GM21381 (cell line): ENCODE data around the gene XXYLT1.

Experiments used
- ATAC-seq: cut with Tn5 transposase; IDR thresholded peaks from one replicate; pipeline ENCODE4 v1.9.1; 2021; ENCODE audit warnings: mild to moderate bottlenecking, moderate library complexity; ENCODE audit not compliant: unreplicated experiment

The XXYLT1 gene

GRCh38 chr3:195172039-195172684 lies 98.8 kb downstream of the XXYLT1 start:
- ATAC-seq = no peak

DNA sequence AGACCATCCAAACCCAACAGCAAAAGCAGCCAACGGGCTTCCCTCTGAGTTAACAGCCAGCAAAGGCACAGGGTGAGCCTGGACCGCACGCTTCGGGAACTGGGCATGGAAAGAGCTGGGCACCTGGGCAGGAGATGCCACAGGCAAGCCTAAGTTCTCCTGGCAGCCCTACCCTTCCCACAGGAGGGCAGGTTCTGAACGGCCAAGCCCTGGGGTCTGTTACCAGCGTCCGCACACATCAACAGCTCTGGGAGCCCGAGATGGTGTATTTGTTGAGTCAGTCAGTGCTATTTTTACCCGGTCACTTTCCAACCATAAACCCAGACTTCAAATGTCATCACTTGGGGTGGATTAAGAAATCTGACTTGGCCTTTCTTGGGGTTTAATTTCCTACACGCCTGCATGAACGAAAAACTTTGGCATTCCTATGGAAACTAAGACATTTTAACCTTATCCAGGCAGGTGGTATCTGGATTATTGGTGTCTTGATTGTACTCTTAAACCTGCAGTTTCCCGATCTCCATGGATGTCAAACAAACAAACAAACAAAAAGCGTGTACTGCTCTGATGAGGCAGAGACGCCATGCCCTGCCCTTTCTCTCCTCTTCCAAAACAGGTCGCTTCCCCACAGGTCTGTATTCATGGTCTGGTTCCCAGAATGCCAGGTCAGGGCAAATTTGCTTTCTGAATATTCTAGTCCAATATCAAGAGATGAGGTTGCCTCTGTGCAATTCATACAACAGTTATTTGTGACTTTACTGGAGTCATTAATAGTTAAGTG lies 99.7 kb downstream of the XXYLT1 start:
- no peak for ATAC-seq

DNA sequence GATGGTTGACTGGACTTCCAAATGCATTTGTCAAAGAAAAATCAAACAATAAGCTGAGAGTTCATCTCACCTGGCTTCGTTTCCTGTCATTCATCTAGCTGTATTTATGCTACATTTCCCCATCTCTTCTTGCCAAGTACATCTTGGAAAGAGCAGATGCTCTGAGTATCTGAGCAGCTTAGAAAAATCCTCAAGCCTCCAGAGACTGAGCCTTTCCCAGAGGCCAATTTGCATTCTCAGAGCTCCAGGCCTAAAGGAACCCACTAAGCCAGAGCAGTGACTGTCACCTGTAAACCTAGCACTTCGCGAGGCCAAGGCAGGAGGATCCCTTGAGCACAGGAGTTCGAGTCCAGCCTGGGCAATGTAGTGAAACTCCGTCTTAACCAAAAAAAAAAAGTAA lies 100.5 kb downstream of the XXYLT1 start:
- ATAC-seq = no peak

- ATAC-seq = no peak
Observed at GRCh38 chr3:195169011-195169649, 101.8 kb downstream of the XXYLT1 start.

DNA sequence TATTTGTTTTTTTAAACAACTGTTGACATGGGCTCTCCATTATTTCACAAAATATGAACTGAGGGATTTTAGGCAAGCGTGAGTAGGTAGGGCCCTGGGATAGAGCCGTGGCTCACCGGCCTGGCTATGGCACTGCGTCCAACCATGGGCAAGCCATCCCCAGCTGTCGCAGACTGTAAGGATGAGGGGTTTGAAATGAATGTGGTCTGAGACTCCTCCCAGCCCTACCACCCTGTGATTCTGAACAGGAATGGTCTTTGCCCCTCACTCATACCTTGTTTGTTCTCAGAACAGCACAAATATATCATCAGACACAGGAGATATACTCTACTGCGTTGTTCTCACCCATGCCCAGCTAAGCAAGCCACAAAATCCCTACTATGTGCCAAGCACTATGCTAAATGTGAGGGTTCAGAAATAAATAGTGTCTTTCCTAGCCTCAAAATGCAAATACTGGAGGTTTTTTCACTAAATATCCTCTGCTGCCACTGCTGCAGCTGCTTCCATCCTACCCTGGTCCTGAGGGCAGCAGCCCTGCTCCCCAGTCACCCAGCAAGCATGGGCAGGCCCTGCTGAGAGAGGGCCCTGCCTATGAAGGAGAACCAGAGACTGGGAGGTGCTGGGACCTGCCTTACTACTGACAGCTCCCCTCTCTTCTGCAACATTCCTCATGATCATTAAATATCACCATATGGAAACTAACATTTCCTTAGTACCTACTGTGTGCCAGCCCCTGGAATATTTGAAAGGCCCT lies 102.8 kb downstream of the XXYLT1 start:
- ATAC-seq = no peak

GRCh38 chr3:195165790-195166189 lies 105.2 kb downstream of the XXYLT1 start:
- no peak for ATAC-seq

DNA sequence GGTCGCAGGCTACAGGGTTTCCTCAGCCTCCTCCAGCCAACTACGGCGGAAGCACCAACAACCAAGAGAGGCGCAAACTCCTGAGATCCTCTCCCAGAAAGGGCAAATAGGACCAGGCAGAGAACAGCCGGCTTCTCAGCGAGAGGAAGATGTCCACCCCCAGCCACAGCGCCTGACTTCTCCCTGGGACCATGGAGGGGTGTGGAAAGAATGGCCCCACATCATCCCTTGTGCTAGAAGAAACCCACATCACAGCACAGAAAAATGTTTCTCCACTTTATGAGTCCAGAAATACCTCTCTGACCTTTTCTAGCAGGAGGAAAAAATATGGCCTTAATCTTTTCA lies 105.7 kb downstream of the XXYLT1 start:
- no peak for ATAC-seq

DNA sequence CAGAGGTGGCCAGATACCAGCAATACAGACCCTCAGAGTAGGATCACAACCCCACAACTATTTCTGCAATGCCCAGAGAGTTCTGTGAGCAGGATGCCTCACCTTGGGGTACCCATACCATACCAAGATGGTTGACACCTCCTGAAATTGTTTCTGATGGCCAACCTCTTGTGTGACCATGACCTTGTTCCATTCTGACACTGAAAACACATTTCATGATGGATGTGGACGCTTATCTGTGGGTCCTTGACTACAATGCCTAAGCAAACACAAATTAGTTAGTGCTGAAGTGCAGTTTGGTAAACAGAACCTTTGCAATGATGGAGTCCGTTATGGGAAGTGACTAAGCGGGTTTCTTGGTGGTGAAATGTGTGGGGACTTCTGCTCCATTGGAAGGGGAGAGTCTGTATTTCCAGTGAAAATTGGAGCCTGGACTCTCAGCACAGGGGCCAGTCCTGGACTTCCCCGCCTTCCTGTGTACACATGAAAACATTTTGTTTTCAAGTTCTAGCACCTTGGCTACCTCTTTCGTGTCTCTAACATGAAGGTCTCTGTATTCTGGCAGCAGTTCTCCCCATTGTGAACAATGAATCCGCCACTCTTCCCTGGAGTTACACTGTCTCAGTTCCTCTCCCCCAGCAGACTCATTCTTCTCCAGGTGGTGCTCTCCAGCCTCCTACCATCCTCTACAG lies 106.2 kb downstream of the XXYLT1 start:
- ATAC-seq = no peak

DNA sequence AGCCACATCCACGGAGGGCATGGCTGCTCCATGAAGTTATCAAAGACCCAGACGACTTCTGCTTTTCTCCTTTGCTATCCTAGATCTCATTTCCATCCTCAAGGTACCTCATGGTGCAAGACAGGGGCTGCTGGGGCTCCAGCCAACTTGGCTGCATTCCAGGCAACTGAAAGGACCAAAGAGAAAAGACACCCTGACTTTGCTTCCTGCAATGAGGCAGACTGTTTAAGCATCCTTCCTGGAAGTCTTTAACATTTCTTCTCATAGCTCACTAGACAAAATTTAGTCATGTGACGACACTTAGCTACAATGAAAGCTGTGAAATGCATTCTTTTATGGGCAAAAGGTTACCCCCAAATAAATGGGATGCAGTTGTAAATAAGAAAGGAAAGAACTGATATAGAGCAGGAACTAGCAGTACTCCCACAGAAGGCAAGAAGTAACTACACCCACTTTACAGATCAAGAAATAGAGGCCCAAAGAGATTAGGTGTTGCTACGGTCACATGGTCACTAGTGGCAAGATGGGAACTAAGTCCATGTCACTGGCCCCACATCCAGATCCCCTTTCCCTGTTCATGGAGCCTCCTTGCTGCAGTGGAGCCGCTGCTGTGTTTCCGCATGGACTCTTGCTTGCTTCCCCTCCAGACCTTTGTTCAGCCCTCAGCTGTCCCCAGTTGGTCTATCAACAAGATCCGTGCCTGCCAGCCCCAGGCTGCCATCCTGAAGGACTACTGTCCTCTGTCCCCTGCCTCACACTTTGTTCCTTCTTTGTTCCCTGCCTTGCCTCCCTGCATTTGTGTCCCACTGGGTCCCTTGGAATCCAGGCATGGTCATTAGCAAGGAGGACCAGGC lies 107.0 kb downstream of the XXYLT1 start:
- no peak for ATAC-seq

DNA sequence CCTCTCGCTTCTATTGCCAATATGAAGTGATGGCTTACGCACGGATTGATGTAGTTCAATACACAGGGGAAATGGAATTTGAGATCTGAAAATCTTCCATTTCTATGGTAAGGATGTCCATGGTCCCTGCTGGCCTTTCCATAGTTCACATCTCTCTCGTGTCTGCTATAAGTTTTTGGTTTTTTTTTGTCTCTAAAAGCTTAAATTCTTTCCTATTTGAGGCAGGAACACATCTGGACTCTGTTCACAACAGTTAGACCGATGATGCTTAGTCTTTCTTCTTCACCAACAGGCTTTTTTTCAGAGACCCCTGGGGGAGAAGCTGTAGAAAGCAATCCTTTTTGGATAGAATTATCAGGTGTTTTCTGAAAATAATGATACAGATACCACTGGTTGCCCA lies 108.1 kb downstream of the XXYLT1 start:
- ATAC-seq = no peak

GRCh38 chr3:195162033-195162669 lies 108.8 kb downstream of the XXYLT1 start:
- peak; percentile 70 for ATAC-seq

GRCh38 chr3:195160908-195161434 lies 110.0 kb downstream of the XXYLT1 start:
- no peak for ATAC-seq

DNA sequence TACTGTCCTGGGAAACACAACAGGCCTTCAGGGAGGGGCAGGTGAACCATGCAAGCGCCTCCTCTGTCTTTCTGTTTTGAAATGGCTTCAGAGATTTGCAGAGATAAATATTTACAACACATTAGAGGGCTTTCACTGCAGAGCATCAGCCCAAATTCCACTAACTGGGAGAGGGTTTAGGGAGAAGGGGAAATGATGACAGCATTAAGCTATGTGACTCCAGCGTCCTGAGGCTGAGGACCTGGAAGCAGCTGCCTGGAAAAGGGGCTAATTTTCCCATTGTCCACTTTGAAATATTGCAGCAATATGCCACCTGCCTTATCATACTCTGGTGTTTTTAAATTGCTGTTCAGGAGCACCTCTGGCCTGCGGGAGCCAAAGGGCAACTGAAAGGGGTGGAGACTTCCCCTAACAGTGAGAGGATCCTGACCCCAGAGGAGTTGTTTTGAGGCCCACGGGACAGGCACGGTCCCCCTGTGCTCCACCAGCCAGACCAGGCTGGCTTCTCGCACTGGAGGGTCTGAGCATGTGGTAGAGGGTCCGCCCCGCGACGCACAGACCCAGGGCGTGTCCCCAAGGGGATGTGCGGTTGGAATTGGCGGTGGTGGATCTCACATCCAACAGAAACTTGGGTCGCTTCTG lies 110.6 kb downstream of the XXYLT1 start:
- ATAC-seq = no peak

- ATAC-seq = no peak
Observed at GRCh38 chr3:195159814-195160165, 111.2 kb downstream of the XXYLT1 start.

DNA sequence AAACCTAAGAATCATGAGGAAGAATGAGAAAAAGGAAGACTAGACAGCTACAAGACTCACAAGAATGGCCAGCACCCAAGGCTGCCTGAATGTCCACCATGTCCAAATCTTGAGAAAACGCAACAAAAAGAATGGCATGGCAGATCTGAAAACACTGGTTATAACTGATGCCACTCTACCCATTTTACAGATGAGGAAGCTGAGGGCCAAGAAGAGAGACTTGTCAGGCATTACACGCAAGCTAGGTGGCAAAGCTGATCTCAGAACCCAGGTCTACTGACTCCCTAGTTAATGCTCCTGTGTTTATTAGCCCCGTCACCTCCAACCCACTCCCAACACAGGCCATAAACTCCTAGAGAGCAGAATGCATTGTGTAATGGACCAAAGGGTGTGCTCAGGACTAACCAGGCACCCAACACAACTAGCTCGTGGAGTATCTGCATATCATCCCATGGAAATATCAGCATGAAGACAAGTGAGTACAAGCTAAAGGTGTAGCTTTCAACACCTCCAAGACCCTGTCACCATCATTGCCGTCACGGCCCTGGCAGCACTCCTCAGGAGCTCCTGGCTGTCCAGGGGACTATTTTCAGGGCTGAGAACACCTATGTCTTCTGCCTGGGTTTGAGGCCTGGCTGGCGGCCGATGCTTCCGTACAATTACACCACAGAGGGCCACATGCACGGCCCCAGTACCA lies 111.7 kb downstream of the XXYLT1 start:
- ATAC-seq = no peak

DNA sequence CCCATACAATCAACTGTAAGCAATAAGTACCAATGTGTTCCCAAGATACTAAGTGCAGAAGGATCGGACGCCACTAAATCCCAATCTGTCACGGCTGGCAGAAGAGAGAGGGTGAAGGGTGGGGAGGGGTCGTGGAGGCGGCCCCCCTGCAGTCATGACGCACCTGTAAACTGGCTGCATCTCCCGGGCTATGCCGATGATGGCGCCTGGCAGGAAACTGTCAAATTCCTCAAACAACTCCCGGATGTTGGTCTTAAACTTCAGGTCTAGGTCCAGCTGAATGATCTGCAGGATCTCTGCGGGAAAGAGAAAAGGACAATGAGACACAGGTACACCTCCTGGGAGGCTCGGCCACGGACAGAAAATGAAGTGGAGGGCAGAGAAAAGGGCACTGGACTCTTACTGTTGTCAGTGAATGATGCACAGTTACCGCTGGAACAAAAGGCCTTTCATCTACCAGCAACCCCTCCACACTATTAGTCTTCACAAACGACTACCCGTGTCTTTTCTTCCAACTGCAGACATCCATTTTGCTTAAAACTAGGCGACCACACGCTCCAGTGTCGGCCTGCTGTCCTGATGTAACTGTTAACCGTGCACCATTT lies 114.6 kb downstream of the XXYLT1 start:
- ATAC-seq = no peak

DNA sequence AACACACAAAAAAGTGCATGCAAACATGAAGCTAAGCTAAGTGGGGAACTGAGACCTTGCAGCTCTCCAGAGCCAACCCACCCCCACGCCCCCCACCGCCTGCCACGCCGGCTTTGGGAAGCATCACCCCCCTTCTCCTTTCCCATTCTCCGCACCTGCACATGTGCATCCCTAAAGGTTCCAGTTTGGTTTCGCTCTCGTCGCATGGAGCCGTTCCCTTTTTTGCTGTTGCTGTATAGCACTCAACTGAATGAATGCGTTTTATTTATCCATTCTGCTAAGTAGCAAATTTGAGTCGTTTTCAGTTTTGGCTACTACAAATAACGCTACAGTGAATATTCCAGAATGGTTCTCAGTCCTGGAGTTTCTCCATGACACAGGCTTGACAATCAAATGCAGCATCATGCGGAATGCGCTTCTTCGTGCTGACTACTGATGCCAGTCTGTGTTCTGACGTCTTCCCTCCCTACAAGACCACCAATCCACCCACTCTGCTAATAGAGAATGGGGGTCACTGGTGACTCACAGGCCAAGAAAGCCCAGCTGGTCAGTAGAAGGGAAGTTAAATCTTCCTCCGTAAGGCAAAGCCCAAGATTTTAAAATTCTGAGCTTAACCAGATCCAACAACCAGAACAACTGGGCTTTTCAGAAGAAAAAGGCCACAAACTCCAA lies 115.3 kb downstream of the XXYLT1 start:
- ATAC-seq = no peak
